Calu3 (cell line): ENCODE data around the gene CUL9. TPM values are rescaled to one million over a fixed set of nuclear protein-coding genes. Genes with fewer than 3 reads are reported as not detected.

ENCODE experiments used
- BruUV-seq: library from RNA; stranded (reverse); fragments of 400-500 nt; replicated peaks from 2 replicates; lab custom pipeline; 2021; lab: Mats Ljungman, UMichigan
- CTCF ChIA-PET: fragments of 300-600 bp; sonication (Branson Sonifier 250); formaldehyde crosslinking; loops from one replicate; lab custom pipeline; 2022; ENCODE audit warnings: antibody characterized with exemption; lab: Charles Lee
- DNase-seq: peaks from one replicate; pipeline ENCODE4 v3.0.0; 2022
- H3K27ac Mint-ChIP-seq: one replicate; pipeline ENCODE4 v1.8.0; 2022; ENCODE audit warnings: mixed read lengths; ENCODE audit not compliant: unreplicated experiment
- H3K27me3 Mint-ChIP-seq: one replicate; pipeline ENCODE4 v1.8.0; 2022; ENCODE audit warnings: mixed read lengths; ENCODE audit not compliant: unreplicated experiment
- H3K36me3 Mint-ChIP-seq: one replicate; pipeline ENCODE4 v1.8.0; 2022; ENCODE audit warnings: mild to moderate bottlenecking, moderate library complexity, mixed read lengths; ENCODE audit not compliant: insufficient read depth, unreplicated experiment
- H3K4me1 Mint-ChIP-seq: one replicate; pipeline ENCODE4 v1.8.0; 2022; ENCODE audit warnings: mild to moderate bottlenecking, low read depth, mixed read lengths; ENCODE audit not compliant: unreplicated experiment
- H3K4me3 Mint-ChIP-seq: one replicate; pipeline ENCODE4 v1.8.0; 2022; ENCODE audit warnings: mild to moderate bottlenecking, low read depth, moderate library complexity, mixed read lengths; ENCODE audit not compliant: unreplicated experiment
- H3K9me3 Mint-ChIP-seq: one replicate; pipeline ENCODE4 v1.8.0; 2022; ENCODE audit warnings: low read depth, mixed read lengths; ENCODE audit not compliant: unreplicated experiment
- intact Hi-C: fragments of 100-400 bp; cut with micrococcal nuclease; formaldehyde crosslinking; loops from one replicate; pipeline ENCODE4 v1.10.0; 2022; ENCODE audit not compliant: unreplicated experiment
- total RNA-seq: library from RNA; stranded (reverse); gene quantifications from 2 replicates; pipeline ENCODE4 v1.2.3, GENCODE V29; 2022
- TF ChIP-seq, protein P1 (sequence below): fragments of 200-600 bp; IDR thresholded peaks from one replicate; pipeline ENCODE4 v1.8.0; 2022; ENCODE audit warnings: antibody characterized with exemption; ENCODE audit not compliant: unreplicated experiment

CUL9 gene
- total RNA-seq, 1 experiment from 2014 or later = 73.1 TPM

DNA sequence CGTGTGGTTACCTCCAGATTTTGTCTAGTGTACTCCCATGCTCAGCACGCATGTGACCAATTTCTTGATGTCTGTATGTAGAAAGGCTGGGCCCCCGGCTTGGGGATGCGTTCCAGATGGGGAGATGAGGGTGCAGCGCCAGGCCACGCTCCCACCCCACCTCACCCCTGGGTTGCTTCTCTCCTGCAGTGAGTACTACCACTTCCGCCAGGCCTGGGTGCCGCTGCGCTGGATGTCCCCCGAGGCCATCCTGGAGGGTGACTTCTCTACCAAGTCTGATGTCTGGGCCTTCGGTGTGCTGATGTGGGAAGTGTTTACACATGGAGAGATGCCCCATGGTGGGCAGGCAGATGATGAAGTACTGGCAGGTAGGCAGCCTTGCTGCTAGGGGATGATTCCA is 22.4 kb upstream of the CUL9 start:
- no peaks in the 10 kb centered on the region for H3K4me1 Mint-ChIP-seq
- no peak overlapping the region for H3K4me3 Mint-ChIP-seq
- H3K36me3 Mint-ChIP-seq = peaks cover 8% of the 10 kb centered on the region
- BruUV-seq = no TSS peak
- intact Hi-C loops = no loop called here
- CTCF ChIA-PET = no interaction called here
- no peaks in the 10 kb centered on the region for H3K9me3 Mint-ChIP-seq
- H3K27ac Mint-ChIP-seq = no peak overlapping the region
- TF ChIP-seq, protein P1, sequence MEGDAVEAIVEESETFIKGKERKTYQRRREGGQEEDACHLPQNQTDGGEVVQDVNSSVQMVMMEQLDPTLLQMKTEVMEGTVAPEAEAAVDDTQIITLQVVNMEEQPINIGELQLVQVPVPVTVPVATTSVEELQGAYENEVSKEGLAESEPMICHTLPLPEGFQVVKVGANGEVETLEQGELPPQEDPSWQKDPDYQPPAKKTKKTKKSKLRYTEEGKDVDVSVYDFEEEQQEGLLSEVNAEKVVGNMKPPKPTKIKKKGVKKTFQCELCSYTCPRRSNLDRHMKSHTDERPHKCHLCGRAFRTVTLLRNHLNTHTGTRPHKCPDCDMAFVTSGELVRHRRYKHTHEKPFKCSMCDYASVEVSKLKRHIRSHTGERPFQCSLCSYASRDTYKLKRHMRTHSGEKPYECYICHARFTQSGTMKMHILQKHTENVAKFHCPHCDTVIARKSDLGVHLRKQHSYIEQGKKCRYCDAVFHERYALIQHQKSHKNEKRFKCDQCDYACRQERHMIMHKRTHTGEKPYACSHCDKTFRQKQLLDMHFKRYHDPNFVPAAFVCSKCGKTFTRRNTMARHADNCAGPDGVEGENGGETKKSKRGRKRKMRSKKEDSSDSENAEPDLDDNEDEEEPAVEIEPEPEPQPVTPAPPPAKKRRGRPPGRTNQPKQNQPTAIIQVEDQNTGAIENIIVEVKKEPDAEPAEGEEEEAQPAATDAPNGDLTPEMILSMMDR = no peak
- DNase-seq = no peak
- no peaks in the 10 kb centered on the region for H3K27me3 Mint-ChIP-seq

DNA sequence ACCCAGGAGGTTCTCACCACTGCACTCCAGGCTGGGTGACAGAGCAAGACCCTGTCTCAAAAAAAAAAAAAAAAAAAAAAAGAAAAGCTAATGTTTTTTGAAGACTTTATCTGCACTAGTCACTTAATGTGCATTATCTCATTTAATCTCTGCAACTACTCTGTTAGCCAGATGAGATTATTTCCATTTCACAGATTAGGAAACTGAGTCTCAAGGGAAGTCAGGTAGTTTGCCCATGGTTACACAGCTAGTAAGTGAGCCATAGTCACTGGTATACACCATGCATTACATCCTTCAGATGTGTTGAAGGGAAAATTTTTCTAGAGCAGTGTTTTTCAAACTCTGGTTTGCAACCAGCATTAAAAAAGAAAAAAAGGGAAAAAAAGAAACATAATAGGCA is 18.1 kb upstream of the CUL9 start:
- no peak overlapping the region for H3K4me3 Mint-ChIP-seq
- H3K4me1 Mint-ChIP-seq = no peaks in the 10 kb centered on the region
- no peak overlapping the region for H3K27ac Mint-ChIP-seq
- no peaks in the 10 kb centered on the region for H3K27me3 Mint-ChIP-seq
- H3K9me3 Mint-ChIP-seq = no peaks in the 10 kb centered on the region
- intact Hi-C loops = no loop called here
- no peaks in the 10 kb centered on the region for H3K36me3 Mint-ChIP-seq
- no peak for DNase-seq
- no TSS peak for BruUV-seq
- TF ChIP-seq, protein P1 = no peak
- CTCF ChIA-PET = interaction anchor here (0.6 to 1.5 kb wide), 2 partner anchors 17 to 1293 kb away, joined by 3 to 4 read pairs; no protein-coding TSS in a partner anchor

DNA sequence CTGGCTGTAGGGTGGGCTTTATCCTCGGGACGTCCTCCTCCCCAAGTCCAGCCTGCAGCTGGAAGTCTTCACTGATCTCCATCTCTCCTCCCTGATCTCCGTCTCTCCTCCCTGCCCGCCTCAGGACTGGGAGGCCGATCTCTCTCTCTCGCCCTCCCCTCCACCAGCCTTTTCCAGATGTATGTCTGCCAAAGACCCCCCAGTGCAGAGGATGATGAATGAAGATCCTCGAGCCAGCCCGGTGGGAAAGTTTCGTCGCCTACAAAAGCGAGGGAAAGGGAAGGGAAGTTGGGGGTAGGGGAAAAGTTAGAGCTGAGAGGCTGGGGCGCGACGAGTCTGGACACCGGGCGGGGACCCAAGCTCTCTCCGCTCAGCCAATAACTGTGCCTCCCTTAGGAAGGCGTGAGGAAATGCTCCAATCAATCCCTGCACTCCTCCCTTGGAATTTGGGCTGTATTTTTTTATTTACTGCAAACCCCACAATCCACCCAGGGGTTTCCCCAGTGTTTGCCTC is 11.5 kb upstream of the CUL9 start:
- H3K27me3 Mint-ChIP-seq = no peaks in the 10 kb centered on the region
- intact Hi-C loops = no loop called here
- no peaks in the 10 kb centered on the region for H3K9me3 Mint-ChIP-seq
- peak; percentile 85 for DNase-seq
- BruUV-seq = TSS peak; percentile 87
- H3K27ac Mint-ChIP-seq = peak overlapping the region; percentile 90
- H3K4me1 Mint-ChIP-seq = peaks cover 34% of the 10 kb centered on the region
- H3K4me3 Mint-ChIP-seq = peak overlapping the region; percentile 92
- TF ChIP-seq, protein P1 = no peak
- peaks cover 54% of the 10 kb centered on the region for H3K36me3 Mint-ChIP-seq
- CTCF ChIA-PET = interaction anchor here (0.6 to 1.3 kb wide), 10 partner anchors 10 to 269 kb away, joined by 3 to 4 read pairs (median 4); partner anchors contain the start of genes CUL7, DNPH1, PPP2R5D and RRP36

DNA sequence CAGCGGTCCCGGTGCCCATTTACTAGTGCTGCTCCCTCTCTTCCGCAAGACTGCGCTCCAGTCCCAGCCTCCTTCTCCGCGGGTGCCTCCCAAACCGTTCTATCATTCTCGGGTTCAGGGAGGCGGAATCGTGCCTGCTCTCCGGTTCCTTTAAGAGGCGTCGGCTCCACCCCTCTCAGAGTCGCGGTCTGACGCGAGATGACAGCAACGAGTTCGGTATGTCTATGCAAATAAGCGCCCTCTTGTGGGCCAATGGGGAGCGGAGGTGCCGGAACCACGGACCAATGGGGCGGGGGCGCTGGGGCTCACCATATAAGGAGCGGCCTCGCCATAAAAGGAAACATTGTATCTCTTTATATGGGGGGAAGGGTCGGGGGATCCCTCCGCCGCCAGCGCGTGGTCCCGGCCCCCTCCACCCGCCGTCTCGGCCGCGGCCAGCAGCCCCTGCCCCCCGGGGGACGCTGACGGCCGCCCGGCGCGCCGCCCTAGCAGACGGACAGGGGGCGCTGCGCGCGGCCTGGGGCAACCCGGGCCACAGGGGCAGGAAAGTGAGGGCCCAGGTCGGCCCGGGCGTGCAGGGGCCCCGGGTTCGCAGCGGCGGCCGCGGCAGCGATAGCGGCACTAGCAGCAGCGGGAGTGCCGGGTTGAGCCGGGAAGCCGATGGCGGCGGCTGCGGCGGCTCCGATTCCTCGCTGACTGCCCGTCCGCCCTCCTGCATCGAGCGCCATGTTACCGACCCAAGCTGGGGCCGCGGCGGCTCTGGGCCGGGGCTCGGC is 10.9 kb upstream of the CUL9 start, which contains the start of gene SRF:
Gene SRF, plus strand, starts transcription at position 339 of the 776 bp plus-strand sequence. Its CDS starts 388 bp downstream, at position 727.
- Mint-ChIP-seq H3K27ac (peak within 1 kb of the TSS; percentile 90), H3K4me3 (peak within 1 kb of the TSS; percentile 92), H3K27me3 (no peaks in the 10 kb centered on the region), H3K36me3 (peaks cover 58% of the 10 kb centered on the region), H3K4me1 (peaks cover 35% of the 10 kb centered on the region), H3K9me3 (no peaks in the 10 kb centered on the region)
- TF ChIP-seq, protein P1 = peak; percentile 93
- CTCF ChIA-PET = interaction anchor here (0.7 to 1.3 kb wide), 10 partner anchors 10 to 199 kb away, joined by 3 to 4 read pairs (median 4); partner anchors contain the start of genes DNPH1, PPP2R5D, RRP36 and ZNF318
- DNase-seq = peak; percentile 100
- intact Hi-C loops = no loop called here
- BruUV-seq = no TSS peak
